ENCODE measurements around the gene PNMA5.
A peak's percentile ranks its signal among the peaks of the same experiment; 100 is the strongest.

Gene PNMA5

GRCh38 chrX:152958524-152959465 lies 35.1 kb downstream of the PNMA5 start:
- peak; percentile 71 to 73 for DNase-seq

GRCh38 chrX:152958047-152958446 lies 35.9 kb downstream of the PNMA5 start:
- peak; percentile 34 to 42 for DNase-seq

GRCh38 chrX:152950786-152951185 lies 43.1 kb downstream of the PNMA5 start:
- DNase-seq, result no peak

DNA sequence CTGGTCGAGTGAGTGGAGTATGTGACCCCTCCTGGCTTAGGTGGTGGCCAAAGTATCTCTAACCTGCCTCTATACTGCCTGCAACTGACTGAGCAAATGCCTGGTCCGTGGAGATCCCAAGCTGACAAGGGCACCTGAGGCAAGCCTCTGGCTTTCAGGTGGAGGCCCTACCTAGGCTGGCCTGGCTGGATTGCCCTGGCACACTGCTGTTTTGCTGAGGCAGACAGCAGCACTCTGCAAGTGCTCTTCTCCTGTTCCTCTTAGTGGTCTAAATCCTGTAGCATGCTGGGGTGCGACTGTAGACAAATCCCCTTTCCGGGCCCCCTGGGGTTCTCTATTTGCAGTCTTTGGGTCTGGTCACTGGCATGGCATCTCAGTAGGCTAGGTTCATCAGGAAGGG lies 44.8 kb downstream of the PNMA5 start:
- DNase-seq, result no peak

DNA sequence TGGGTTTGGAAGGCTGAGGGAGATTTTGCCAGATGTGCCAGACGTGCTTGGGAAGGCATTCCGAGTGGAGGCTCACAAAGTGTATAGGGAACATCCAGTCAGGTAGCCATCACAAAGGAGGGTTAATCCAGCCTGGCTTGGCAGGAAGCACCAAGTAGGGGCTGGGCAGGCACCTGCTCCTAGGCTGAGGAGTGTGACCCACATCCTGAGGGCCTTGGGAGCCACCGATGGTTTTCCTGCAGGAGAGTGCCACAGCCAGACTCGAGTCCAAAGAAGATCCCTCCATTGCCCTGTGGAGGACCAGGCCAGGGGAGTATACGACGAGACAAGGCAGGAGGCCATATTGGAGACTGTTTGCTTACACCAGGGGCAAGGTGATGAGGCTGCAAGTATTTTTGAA lies 47.2 kb downstream of the PNMA5 start:
- DNase-seq, result no peak

- DNase-seq, result no peak
Measured at GRCh38 chrX:152945021-152945979, 48.6 kb downstream of the PNMA5 start.

DNA sequence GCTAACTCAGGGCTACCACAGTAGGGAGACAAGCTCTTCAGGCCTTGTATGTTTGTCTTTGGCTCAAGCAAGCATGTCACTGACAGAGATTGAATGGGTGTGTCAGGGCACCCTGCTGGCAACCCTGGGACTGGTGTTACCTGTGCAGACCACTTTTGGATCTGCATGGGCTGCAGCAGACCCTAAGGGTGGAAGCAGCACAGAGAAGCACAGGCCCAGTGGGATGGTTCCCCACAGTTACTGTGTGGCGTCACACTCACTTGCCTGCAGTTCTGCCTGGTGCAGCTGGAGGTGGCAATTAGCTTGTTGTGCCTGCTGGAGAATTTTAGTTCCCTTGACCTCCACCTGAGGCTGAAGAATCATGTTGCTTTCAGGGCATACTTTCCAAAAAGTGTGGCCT lies 50.1 kb downstream of the PNMA5 start:
- no peak for DNase-seq

GRCh38 chrX:152942077-152942442 lies 51.9 kb downstream of the PNMA5 start:
- DNase-seq, result peak in 1 of 2 experiments; percentile 1

- DNase-seq, result peak; percentile 76 to 78
Measured at GRCh38 chrX:152941328-152942076, 52.4 kb downstream of the PNMA5 start.

All from Kasumi-1 (cell line).